Fibroblast of peridontal ligament (primary cell): ENCODE measurements around the gene KRT25.
"Not testable (repeated sequence)": the region's sequence is repeated elsewhere in the genome, so short reads cannot be mapped to it uniquely, and the experiment has no call there.

Experiments used
- DNase-seq: peaks from one replicate; pipeline ENCODE4 v3.0.0-alpha.2; 2010; ENCODE audit errors: extremely low read depth

KRT25 gene

DNA sequence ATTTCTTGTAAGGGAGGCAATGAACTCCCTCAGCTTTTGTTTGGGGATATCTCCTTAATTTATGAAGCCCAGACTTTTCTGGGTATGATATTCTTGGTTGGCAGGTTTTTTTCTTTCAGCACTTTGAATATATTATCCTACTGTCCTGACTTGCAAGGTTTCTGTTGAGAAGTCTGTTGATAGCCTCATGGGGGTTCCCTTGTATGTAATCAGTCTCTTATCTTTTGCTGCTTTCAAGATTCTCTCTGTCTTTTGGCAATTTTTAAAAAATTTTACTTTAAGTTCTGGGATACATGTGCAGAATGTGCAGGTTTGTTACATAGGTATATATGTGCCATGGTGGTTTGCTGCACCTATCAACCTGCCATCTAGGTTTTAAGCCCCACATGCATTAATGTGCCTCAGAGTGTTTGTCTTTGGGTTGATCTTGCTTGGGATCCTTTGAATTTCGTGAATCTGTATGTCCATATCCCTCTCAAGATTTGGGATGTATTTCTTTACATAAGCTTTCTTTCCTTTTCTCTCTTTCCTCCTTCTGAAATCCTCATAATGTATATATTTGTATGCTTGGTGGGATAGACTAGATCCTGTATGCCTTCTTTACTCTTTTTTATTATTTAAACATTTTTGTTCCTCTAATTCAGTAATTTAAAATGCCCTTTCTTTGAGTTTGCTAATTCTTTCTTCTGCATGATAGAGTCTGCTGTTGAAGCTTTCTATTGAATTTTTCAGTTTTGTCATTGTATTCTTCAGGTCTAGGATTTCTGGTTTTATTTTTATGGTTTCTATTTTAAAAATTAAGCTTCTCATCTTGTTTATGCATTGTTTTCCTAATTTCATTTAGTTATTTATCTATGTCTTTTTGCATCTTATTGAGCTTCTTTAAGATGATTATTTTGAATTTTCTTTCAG is 5.2 kb upstream of the KRT25 start:
- no peak for DNase-seq

DNA sequence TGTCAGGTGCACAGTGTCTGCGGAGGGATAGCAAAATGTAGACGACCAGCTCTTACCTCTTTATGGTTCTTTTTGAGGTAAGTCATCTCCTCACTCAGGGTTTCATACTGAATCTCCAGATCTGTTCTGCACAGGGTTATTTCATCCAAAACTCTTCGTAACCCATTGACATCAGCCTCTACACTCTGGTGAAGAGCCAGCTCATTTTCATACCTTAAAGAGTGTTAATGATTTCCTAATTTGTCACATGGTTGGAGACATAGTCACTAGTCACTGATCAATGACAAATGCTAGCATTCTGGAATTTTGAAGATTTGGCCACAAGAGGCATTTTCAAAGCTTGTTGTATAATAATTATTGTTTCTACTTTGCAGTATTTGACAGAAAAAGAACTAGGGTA is 1.3 kb downstream of the KRT25 start:
- no peak for DNase-seq

DNA sequence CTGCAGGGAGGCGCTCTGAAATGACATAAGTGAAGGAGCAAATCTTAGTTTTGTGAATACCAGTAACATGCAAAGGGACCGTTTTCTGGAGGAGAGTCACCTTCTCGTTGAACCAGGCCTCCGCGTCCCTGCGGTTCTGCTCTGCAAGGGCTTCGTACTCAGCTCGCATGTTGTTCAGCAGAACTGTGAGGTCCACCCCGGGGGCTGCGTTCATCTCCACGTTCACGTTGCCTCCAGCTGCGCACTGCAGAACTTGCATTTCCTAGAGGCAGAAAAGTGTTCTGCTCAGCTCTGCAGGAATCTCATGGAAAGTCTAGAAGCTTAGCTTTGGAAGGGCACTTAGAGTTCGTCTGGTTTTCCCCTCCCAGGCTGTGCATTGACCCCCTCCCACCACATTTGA is 4.1 kb downstream of the KRT25 start:
- no peak for DNase-seq

DNA sequence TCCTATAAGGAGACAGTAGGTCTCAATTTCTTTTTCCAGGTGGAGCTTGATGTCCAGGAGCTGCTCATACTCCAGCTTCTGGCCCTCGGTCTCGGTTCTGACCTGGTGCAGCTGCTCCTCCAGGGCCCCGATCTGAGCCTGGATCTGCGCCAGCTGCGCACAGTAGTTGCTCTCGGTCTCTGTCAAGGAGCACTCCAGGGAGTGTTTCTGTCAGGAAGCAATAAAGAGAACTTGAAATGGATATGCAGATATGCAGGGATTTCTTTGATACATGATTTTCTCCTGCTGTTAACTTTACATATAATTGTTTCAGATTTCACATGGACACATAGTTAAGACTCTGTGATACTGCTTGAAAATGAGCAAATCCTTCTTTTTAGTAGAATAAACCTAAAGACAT is 4.7 kb downstream of the KRT25 start:
- DNase-seq, result no peak

DNA sequence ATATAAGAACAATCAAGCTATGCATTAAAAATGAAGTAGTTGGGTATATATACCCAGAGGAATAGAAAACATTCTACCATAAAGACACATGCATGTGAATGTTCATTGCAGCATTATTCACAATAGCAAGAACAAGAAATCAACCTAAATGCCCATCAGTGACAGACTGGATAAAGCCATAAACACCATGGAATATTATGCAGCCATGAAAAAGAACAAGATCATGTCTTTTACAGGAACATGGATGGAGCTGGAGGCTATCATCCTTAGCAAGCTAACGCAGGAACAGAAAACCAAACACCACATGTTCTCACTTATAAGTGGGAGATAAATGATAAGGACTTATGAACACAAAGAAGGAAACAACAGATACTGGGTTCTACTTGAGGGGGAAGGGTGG is 6.5 kb downstream of the KRT25 start:
- DNase-seq, result not testable (repeated sequence)

DNA sequence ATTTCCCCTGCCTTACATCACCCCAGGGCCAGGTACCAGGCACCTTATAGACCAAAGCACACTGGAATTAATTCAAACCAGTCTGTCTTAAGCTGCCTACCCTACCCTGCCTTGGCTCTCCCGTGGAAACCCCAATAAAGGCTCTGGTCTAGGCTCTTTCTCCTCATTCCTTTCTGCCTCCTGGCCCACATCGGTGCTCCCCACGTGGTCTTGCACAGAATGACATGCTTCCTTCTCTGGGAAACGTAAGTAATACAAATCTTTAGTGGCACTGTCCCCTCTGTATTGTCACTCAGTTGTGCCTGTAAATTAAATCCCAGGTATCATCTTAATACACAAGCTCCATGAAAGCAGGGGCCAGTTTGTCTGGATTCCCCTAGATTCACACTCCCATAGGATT is 16.6 kb downstream of the KRT25 start:
- DNase-seq, result no peak

DNA sequence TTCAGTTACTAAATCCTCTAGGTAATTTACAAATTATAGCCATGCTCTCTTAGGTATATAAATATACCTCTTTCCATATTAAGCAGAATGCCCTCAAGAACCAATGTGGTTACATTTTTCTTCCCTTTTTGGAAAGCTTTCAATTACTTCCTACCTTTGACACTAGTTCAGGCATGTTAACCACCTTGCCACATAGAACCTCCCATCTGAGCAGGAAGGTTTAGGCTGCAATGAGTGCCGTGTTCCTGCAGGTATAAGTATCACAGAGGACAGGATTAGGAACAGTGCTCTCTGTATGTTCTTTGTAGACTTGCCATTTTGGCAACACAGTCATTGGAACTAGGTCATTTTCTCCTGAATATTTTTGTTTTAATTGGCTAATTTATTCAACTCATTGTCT is 20.1 kb downstream of the KRT25 start:
- DNase-seq, result no peak

DNA sequence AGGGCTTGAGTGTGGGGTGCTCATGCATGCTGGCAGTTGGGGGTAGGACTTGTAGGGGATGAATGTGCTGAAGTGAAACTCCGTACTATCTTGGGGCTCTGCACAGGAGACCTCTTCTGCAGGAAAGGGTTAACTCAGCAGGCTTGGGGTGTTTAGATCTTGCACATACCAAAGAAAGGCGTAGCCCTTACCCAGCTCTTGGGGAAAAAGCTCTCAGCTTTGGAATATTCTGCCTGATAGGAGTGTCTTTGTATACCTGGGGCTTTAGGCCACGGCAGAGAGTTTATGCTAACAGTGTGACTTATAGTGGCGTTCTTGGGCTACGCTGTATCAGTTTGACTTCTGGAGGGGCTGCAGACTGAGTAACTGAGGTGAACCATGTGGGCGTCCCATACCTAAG is 21.1 kb downstream of the KRT25 start:
- DNase-seq, result no peak

DNA sequence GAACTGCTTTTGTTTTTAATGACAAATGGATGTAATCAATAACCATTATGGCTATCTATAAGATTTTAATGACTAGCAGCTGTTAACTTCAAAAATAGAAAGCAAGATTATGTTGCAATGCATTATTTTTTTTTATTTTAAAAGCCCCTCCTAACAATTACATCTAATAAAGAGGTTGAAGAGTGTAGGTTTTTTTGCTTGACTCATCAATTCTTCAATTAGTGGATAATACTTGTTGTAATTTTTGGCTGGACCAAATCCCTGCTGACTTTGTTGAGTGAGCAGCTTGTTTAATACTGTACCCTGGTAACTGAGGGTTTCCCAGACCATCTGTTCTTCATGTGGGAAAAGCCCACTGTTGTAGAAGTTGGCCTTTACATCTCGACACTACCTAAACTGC is 24.2 kb downstream of the KRT25 start:
- no peak for DNase-seq

DNA sequence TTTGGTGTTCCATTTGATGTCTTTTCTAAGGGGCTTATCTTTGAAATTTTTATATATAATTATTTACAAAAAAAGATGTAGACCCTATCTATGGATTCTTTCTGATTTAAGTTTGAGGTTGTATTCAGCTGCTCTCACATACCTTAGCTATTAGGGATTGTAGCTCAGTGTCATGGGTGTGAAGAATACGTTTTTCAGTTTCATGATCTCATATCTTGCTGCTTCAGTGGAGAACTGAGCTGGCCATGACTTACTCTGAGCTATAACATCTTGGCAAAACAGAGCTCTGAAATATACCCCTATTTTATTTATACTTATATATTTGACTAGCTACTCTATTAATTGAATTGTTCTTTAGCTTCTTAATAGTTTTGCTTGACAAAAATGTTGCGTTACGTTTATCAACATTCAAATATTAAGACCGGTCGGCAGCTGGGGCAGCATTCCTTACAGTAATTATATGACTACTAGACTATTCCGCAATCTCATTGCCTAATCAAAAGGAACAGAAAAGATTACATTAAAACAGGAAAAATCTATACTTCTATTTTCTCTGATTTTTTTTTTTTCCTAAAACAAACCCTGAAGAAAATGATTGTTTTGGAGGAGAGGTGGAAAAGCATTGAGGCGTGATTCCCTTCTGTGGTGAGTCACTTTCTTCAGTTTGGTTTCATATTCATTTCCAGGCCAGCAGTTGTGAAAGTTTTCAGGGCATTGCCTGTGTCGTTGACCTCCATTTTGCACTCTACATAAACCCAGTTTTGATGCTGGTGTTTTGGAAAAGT is 27.5 kb downstream of the KRT25 start:
- peak; percentile 87 for DNase-seq

DNA sequence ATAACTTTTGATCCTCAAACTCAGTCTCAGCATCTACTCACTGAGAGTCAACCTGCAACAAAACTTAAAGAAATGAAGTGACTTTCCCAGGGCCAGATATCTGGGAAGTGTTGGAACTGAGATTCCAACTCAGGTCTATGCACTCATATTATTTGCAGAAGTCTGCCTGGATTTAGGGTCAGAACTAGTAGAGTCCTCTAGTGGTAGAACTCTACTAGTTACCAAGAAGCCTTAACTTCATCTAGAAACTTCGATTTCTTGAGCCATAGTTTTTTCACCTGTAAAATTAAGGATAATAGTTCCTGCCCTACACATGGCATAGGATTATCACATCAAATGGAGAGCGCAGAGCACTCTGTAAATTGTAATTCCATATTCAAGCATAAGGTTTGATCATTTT is 28.2 kb downstream of the KRT25 start:
- DNase-seq, result peak; percentile 15

DNA sequence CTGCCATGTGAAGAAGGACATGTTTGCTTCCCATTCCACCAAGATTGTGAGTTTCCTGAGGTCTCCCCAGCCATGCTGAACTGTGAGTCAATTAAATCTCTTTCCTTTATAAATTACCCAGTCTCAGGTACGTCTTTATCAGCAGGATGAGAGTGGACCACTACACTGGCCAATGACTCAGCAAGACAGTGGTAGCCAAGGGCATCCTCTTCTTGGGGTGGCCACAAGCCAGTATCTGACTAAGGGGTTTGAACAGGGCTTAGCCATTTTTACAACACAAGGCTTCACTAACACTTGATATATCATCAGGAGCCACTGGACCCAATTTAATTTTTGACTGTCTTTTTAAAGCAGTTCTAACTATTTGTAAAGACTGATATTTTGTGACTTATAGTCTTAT is 30.5 kb downstream of the KRT25 start:
- DNase-seq, result no peak

DNA sequence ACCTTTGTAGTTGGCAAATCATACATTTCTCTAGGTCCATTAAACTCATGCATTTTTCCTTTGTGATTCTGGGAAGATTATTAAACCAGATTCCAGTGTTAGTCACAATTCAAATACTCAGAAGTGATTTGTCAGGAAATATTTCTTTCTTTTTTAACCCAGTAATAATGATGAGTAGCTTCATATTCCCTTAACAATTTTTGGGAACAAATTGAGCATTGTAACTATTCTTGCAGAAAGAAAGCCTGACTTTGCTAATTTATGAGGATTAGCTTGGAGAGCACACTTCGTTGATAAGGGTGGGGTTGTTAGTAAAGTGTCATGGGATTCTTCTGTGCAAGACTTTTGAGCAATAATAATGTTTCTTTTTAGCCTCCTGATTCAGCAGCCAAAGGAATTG is 32.9 kb downstream of the KRT25 start:
- no peak for DNase-seq

DNA sequence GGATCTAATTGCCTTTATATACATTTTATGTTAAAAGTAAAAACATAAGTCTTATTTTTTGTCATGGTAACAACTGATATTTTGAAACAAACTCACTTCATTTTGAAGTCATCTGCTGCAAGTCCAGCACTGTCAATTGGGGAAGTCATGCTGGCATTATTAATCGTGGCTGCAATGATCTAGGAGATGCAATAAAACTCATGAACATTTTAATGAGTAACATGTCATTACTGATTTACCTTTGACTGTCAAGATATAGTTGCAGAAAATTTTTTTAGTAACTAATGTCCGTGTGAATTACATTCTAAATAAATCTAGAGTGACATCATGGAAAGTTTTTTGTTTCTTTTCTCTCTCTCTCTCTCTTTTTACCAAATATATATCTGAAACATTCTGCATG is 34.2 kb downstream of the KRT25 start:
- no peak for DNase-seq

DNA sequence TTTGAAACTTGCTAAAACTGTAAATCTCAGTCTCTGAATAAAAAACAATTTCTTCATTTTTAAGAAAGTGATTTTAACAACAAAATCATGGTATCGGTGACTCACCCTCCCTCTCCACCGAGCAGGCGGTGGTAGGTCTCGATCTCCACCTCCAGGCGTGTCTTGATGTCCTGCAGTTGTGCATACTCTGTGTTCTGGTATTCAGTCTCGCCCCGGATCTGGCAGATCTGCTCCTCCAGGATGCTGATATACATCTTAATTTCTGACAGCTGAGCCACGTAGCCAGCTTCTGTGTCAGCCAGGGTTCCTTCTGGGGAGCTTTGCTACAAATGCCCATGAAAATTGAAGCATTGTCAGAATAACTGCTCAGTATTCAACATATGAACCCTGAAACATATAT is 36.2 kb downstream of the KRT25 start:
- DNase-seq, result no peak

DNA sequence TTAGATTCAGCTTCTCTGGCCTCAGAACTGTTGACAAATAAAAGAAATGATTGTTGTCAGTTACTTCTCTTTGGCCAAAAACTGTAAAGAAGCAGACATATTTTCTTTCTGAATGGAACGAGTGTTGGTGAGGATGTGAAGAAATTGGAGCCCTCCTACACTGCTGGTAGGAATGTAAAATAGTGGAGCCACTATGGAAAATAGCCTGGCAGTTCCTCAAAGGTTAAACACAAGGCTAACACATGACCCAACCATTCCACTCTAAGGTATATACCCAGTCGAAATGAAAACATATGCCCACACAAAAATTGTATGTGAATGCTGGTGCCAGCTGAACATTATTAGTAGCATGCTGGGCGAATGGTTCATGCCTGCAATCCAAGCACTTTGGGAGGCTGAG is 37.4 kb downstream of the KRT25 start:
- DNase-seq, result no peak

DNA sequence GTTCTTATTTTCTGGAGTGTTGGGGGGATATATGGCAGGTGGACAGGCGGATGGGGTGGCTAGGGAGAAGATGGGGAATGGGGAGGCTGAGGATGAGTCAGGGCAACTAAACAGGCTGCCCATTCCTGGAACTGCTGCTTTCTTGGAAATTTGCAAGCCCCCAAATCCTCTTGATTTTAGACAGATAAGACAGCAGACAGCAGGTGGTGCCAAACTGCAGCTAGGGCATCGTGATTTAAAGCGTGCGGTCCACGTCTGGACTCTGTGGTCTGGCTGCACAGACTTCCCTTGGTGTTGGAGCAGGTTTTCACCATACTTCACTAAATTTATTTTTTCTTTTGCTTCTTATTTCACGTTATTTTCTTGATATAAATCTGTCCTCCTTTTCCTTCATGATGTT is 40.7 kb downstream of the KRT25 start:
- peak; percentile 68 for DNase-seq

DNA sequence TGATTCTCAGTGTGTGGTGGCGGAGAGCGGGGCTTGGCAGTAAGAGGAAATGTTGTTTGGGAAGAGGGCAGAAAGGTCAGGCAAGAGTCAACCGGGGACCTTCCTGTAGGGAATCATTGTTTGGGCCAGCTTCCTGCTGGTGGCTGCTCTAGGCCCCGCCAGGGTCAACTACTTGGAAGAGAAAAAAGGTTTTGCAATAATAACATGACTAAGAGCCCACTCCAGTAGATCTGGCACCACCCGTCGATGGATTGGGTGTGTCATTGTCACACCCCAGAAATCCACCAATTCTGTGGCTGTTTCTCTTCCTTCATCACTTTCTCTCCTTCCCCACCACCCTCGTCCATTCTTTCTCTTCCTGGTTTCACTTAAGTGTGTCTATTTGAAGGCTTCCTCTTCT is 47.4 kb downstream of the KRT25 start:
- no peak for DNase-seq

DNA sequence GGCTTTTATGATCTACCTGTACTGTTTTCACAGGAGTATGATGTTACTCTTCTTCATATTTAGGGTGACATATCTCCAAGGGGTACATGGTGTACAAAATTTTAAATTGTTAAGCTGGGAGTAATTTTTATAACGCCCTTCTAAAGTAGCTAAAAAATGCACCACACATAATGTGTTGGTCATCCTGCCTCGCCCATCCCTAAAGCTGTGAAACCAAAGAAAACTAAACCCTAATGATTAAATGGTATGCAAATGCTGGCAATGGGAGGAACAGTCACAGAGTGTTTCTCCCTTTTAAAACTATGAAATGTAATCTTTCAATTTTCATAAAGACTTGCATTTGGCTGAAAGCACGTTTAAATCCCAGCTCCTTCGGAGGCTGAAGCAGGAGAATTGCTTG is 49.5 kb downstream of the KRT25 start:
- DNase-seq, result no peak

DNA sequence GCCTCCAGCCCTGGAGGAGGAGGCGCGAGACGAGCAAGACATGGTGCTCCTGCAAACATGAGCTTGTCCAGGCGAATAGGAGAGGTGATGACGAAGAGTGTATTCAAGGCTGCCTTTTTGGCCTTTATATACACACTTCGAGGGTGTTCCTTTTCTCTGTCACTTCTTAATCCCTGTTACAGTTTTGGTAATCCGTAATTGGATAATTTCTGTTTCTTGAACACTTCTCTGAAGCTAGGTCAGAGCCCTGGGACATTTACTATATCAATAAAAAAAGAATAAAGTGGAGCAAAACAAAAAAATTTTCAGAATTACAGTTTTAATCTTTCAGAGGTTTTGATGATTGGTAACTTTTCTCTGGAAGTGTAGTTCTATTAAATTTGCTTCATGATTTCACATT is 51.5 kb downstream of the KRT25 start, which contains the start of gene KRT24:
Gene KRT24 (minus strand): TSS at position 101 of the 400 bp plus-strand sequence. CDS start 59 bp downstream, at position 42.
- no peak for DNase-seq

DNA sequence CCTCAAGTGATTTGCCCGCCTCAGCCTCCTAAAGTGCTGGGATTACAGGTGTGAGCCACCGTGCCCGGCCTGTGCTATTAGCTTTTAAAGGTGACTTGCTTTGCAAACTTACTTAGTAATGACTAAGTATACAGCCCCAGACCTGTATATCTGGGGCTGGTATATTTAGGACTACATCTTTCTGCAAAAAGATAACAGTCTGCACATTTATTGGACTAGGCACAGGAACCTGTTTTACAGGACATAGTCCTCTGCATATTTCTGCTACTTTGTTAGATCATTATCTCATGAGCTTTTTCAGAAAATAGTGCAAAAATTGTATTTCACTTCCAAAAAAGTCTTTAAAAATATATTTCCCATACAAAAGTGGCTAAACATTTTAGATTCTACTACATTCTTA is 52.9 kb downstream of the KRT25 start:
- DNase-seq, result no peak

DNA sequence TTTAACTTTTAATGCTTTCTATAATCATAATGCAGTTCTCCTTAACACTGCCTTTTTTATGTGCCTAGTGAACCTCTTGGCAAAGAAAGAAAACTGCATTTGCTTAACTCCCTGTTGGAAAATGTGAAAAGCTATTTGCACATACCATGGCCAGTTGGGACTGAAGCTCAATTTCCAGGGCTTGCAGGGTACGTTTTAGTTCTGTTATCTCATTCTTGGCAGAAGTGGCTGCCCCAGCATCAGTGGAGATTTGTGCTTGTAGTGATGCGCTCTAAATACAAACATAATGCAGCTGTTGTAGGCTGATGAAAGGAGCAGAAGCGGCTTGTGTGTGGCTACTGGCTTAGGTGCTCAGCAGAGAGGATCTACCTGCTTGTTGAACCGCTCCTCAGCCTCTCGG is 55.3 kb downstream of the KRT25 start:
- DNase-seq, result peak; percentile 22

DNA sequence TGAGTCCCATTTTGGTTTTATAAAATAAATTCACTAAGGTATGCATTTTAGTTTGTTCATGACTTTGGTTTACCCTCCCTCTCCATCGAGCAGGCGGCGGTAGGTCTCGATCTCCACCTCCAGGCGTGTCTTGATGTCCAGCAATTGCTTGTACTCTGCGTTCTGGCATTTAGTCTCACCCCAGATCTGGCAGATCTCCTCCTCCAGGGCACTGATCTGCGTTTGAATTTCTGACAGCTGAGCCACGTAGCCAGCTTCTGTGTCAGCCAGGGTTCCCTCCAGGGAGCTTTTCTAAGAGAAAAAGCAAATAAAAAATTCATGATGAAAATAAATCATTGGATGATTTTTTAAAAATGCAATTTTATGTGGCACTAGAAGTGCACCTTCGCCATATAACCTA is 55.8 kb downstream of the KRT25 start:
- peak; percentile 23 for DNase-seq
